Liver (tissue), 3 donors: ENCODE data around the gene AFM.

Experiments
- EGR1 ChIP-seq, 2 donors: IDR thresholded peaks; 2 replicates each; pipeline ENCODE4 v1.6.1; 2016 to 2018; ENCODE audit warnings: antibody characterized with exemption in 2 of 2, low read depth in 2 of 2
- FOXA1 ChIP-seq: IDR thresholded peaks from 2 replicates; pipeline ENCODE4 v1.6.1; 2016; ENCODE audit warnings: antibody characterized with exemption
- JUND ChIP-seq, 2 donors: IDR thresholded peaks; 2 replicates each; pipeline ENCODE4 v1.6.1; 2016; ENCODE audit warnings: antibody characterized with exemption in 2 of 2
- TAF1 ChIP-seq: conservative IDR thresholded peaks from 2 replicates; pipeline ENCODE4 v1.6.1; 2016; ENCODE audit warnings: antibody characterized with exemption, mild to moderate bottlenecking
- YY1 ChIP-seq: IDR thresholded peaks from 2 replicates; pipeline ENCODE4 v1.6.1; 2016; ENCODE audit warnings: antibody characterized with exemption, mild to moderate bottlenecking
- TF ChIP-seq, protein P1 (sequence below): fragments of 150-350 bp; IDR thresholded peaks from 2 replicates; pipeline ENCODE4 v1.5.1; 2017; ENCODE audit warnings: improper control_type of control experiment, low read depth, low read length; ENCODE audit not compliant: missing input control
- TF ChIP-seq, protein P2 (sequence below): IDR thresholded peaks from 2 replicates; pipeline ENCODE4 v1.6.1; 2016; ENCODE audit warnings: antibody characterized with exemption
- TF ChIP-seq, protein P3 (sequence below): IDR thresholded peaks from 2 replicates; pipeline ENCODE4 v1.6.1; 2016; ENCODE audit warnings: antibody characterized with exemption
- donor health status: healthy.
- donor health status: healthy.

DNA sequence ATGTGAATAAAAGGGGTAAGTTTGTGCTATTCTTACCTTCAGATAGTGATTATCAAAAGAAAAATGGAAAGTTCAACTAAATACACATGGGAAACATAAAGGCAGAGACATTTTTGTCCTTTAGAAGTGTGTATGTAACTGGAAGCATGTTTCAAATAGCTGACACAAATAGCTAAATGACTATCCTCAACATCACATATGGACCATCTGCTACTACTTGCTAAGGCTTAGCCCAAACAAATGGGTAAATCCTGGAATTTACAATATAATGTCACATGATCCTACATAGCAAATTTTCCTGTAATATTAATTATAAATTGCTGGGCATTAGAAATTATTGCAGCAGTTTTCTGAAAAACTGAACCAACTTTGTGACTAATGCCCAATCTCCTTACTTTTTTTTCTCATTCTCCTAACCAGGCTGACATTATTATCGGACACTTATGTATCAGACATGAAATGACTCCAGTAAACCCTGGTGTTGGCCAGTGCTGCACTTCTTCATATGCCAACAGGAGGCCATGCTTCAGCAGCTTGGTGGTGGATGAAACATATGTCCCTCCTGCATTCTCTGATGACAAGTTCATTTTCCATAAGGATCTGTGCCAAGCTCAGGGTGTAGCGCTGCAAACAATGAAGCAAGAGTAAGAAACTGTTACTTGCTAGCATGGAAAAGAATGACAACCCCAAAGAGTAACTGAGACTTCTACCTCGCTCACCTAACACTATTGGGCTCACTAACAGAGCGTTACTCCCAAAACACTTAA, 29.4 kb upstream of the AFM start:
- TF ChIP-seq, protein P1, sequence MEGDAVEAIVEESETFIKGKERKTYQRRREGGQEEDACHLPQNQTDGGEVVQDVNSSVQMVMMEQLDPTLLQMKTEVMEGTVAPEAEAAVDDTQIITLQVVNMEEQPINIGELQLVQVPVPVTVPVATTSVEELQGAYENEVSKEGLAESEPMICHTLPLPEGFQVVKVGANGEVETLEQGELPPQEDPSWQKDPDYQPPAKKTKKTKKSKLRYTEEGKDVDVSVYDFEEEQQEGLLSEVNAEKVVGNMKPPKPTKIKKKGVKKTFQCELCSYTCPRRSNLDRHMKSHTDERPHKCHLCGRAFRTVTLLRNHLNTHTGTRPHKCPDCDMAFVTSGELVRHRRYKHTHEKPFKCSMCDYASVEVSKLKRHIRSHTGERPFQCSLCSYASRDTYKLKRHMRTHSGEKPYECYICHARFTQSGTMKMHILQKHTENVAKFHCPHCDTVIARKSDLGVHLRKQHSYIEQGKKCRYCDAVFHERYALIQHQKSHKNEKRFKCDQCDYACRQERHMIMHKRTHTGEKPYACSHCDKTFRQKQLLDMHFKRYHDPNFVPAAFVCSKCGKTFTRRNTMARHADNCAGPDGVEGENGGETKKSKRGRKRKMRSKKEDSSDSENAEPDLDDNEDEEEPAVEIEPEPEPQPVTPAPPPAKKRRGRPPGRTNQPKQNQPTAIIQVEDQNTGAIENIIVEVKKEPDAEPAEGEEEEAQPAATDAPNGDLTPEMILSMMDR = no peak
- no peak for TF ChIP-seq TAF1
- TF ChIP-seq YY1 = no peak
- TF ChIP-seq, protein P2, sequence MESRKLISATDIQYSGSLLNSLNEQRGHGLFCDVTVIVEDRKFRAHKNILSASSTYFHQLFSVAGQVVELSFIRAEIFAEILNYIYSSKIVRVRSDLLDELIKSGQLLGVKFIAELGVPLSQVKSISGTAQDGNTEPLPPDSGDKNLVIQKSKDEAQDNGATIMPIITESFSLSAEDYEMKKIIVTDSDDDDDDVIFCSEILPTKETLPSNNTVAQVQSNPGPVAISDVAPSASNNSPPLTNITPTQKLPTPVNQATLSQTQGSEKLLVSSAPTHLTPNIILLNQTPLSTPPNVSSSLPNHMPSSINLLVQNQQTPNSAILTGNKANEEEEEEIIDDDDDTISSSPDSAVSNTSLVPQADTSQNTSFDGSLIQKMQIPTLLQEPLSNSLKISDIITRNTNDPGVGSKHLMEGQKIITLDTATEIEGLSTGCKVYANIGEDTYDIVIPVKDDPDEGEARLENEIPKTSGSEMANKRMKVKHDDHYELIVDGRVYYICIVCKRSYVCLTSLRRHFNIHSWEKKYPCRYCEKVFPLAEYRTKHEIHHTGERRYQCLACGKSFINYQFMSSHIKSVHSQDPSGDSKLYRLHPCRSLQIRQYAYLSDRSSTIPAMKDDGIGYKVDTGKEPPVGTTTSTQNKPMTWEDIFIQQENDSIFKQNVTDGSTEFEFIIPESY = no peak
- no peak for TF ChIP-seq JUND (IDR thresholded peaks at IDR 0.05)
- no peak for TF ChIP-seq FOXA1
- TF ChIP-seq, protein P3, sequence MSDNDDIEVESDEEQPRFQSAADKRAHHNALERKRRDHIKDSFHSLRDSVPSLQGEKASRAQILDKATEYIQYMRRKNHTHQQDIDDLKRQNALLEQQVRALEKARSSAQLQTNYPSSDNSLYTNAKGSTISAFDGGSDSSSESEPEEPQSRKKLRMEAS = no peak
- TF ChIP-seq EGR1 (IDR thresholded peaks at IDR 0.05; ENCODE audit: low read depth in 2 of 2) = no peak
